ENCODE results near the gene QDPR.
"Not testable (repeated sequence)": the region's sequence is repeated elsewhere in the genome, so short reads cannot be mapped to it uniquely, and the experiment has no call there.

QDPR gene

GRCh38 chr4:17511950-17512795 is at the start of gene QDPR:
Gene QDPR, minus strand, starts transcription at chr4:17512090. Its CDS starts 36 bp downstream, at chr4:17512054.
- peak; percentile 38 for DNase-seq (ENCODE audit: low read depth)

- DNase-seq (ENCODE audit: low read depth) = peak; percentile 77
These were observed 49.5 kb upstream of the QDPR start for GRCh38 chr4:17561195-17561909.

GRCh38 chr4:17560065-17560673 is 48.3 kb upstream of the QDPR start:
- no peak for DNase-seq (ENCODE audit: low read depth)

- DNase-seq (ENCODE audit: low read depth) = no peak
These were observed 47.8 kb upstream of the QDPR start for GRCh38 chr4:17559709-17560048.

GRCh38 chr4:17558941-17559708 is 47.2 kb upstream of the QDPR start:
- DNase-seq (ENCODE audit: low read depth) = no peak

GRCh38 chr4:17557880-17558279 is 46.0 kb upstream of the QDPR start:
- DNase-seq (ENCODE audit: low read depth) = no peak

- DNase-seq (ENCODE audit: low read depth) = no peak
These were observed 44.6 kb upstream of the QDPR start for GRCh38 chr4:17556498-17556897.

GRCh38 chr4:17554568-17554967 is 42.7 kb upstream of the QDPR start:
- no peak for DNase-seq (ENCODE audit: low read depth)

GRCh38 chr4:17552427-17552826 is 40.5 kb upstream of the QDPR start:
- no peak for DNase-seq (ENCODE audit: low read depth)

- no peak for DNase-seq (ENCODE audit: low read depth)
These were observed 38.7 kb upstream of the QDPR start for GRCh38 chr4:17550549-17550948.

GRCh38 chr4:17546678-17547077 is 34.8 kb upstream of the QDPR start:
- DNase-seq (ENCODE audit: low read depth) = no peak

GRCh38 chr4:17546222-17546621 is 34.3 kb upstream of the QDPR start:
- no peak for DNase-seq (ENCODE audit: low read depth)

- no peak for DNase-seq (ENCODE audit: low read depth)
These were observed 33.7 kb upstream of the QDPR start for GRCh38 chr4:17545374-17546140.

GRCh38 chr4:17544831-17545234 is 32.9 kb upstream of the QDPR start:
- DNase-seq (ENCODE audit: low read depth) = no peak

GRCh38 chr4:17544205-17544604 is 32.3 kb upstream of the QDPR start:
- DNase-seq (ENCODE audit: low read depth) = no peak

- DNase-seq (ENCODE audit: low read depth) = not testable (repeated sequence)
These were observed 25.2 kb upstream of the QDPR start for GRCh38 chr4:17537060-17537459.

GRCh38 chr4:17535906-17536305 is 24.0 kb upstream of the QDPR start:
- DNase-seq (ENCODE audit: low read depth) = no peak

GRCh38 chr4:17535242-17535641 is 23.4 kb upstream of the QDPR start:
- DNase-seq (ENCODE audit: low read depth) = no peak

GRCh38 chr4:17534705-17535104 is 22.8 kb upstream of the QDPR start:
- DNase-seq (ENCODE audit: low read depth) = no peak

- no peak for DNase-seq (ENCODE audit: low read depth)
These were observed 19.8 kb upstream of the QDPR start for GRCh38 chr4:17531538-17532285.
